ENCODE results near the gene CCDC110.
A peak's percentile ranks its signal among the peaks of the same experiment; 100 is the strongest.

CCDC110 gene

DNA sequence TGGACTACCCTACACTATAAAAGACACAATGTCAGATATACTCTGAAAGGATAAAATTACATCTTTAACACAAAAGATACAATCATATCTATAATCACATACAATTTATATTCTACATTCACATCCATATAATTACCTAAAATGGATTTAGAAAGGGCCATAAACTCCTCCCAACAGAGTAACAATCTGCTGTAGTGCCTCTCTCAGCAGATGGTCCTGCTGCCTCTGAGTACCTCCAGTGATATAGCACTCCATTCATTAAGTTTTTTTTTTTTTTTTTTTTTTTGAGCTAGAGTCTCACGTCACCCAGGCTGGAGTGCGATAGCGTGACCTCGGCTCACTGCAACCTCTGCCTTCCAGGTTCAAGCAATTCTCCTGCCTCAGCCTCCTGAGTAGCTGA is 67.5 kb downstream of the CCDC110 start:
- TF ChIP-seq CTCF (IDR thresholded peaks at IDR 0.05; ENCODE audit: low read depth, low read length, poor library complexity, severe bottlenecking) (no peak), EZH2phosphoT487 (IDR thresholded peaks at IDR 0.05; ENCODE audit: borderline replicate concordance, low read length) (no peak)
- Histone ChIP-seq H4K20me1 (ENCODE audit: control insufficient read depth, insufficient read depth, low read depth, low read length) (no peaks in the 10 kb centered on the region), H3F3A (ENCODE audit: control insufficient read depth, insufficient read depth) (no peaks in the 10 kb centered on the region), H3K9me2 (replicated peaks; ENCODE audit: control insufficient read depth, low read length) (no peaks in the 10 kb centered on the region), H3K4me2 (ENCODE audit: low read length) (no peak overlapping the region), H3K9me3 (ENCODE audit: control insufficient read depth, insufficient read depth, low read length) (no peaks in the 10 kb centered on the region), H3K36me3 (ENCODE audit: control insufficient read depth, low read length) (peaks cover 56% of the 10 kb centered on the region), H3K27me3 (ENCODE audit: control insufficient read depth, low read length) (no peaks in the 10 kb centered on the region), H3K79me2 (ENCODE audit: control insufficient read depth, low read length) (no peaks in the 10 kb centered on the region), H3K27ac (ENCODE audit: low read depth, low read length) (no peak overlapping the region), H3K4me1 (ENCODE audit: control insufficient read depth, low read length) (peaks cover 11% of the 10 kb centered on the region), H3K4me3 (ENCODE audit: low read length) (no peak overlapping the region)

GRCh38 chr4:185399466-185399865 is 72.1 kb downstream of the CCDC110 start:
- Histone ChIP-seq H3K9me2 (replicated peaks; ENCODE audit: control insufficient read depth, low read length) (no peaks in the 10 kb centered on the region), H3K27me3 (ENCODE audit: control insufficient read depth, low read length) (no peaks in the 10 kb centered on the region), H3F3A (ENCODE audit: control insufficient read depth, insufficient read depth) (peaks cover 13% of the 10 kb centered on the region), H3K4me1 (ENCODE audit: control insufficient read depth, low read length) (peaks cover 32% of the 10 kb centered on the region), H3K4me2 (ENCODE audit: low read length) (no peak overlapping the region; the same call in 1 of the 2 replicates), H3K9me3 (ENCODE audit: control insufficient read depth, insufficient read depth, low read length) (no peaks in the 10 kb centered on the region), H3K36me3 (ENCODE audit: control insufficient read depth, low read length) (peaks cover 56% of the 10 kb centered on the region), H3K79me2 (ENCODE audit: control insufficient read depth, low read length) (peaks cover 12% of the 10 kb centered on the region), H3K27ac (ENCODE audit: low read depth, low read length) (no peak overlapping the region), H4K20me1 (ENCODE audit: control insufficient read depth, insufficient read depth, low read depth, low read length) (no peaks in the 10 kb centered on the region), H3K4me3 (ENCODE audit: low read length) (no peak overlapping the region)
- TF ChIP-seq EZH2phosphoT487 (IDR thresholded peaks at IDR 0.05; ENCODE audit: borderline replicate concordance, low read length) (no peak), CTCF (IDR thresholded peaks at IDR 0.05; ENCODE audit: low read depth, low read length, poor library complexity, severe bottlenecking) (no peak)

- peaks cover 39% of the 10 kb centered on the region for H3K4me1 ChIP-seq (ENCODE audit: control insufficient read depth, low read length)
- peaks cover 56% of the 10 kb centered on the region for H3K36me3 ChIP-seq (ENCODE audit: control insufficient read depth, low read length)
- H3K4me3 ChIP-seq (ENCODE audit: low read length): peak overlapping the region; percentile 78; the same call in 1 of the 2 replicates
- no peaks in the 10 kb centered on the region for H3K9me3 ChIP-seq (ENCODE audit: control insufficient read depth, insufficient read depth, low read length)
- TF ChIP-seq EZH2phosphoT487 (IDR thresholded peaks at IDR 0.05; ENCODE audit: borderline replicate concordance, low read length) (no peak), CTCF (IDR thresholded peaks at IDR 0.05; ENCODE audit: low read depth, low read length, poor library complexity, severe bottlenecking) (no peak)
- peaks cover 15% of the 10 kb centered on the region for H3F3A ChIP-seq (ENCODE audit: control insufficient read depth, insufficient read depth)
- peak overlapping the region; percentile 78 for H3K4me2 ChIP-seq (ENCODE audit: low read length)
- no peak overlapping the region for H3K27ac ChIP-seq (ENCODE audit: low read depth, low read length)
- H3K27me3 ChIP-seq (ENCODE audit: control insufficient read depth, low read length): no peaks in the 10 kb centered on the region
- H4K20me1 ChIP-seq (ENCODE audit: control insufficient read depth, insufficient read depth, low read depth, low read length): no peaks in the 10 kb centered on the region
- peaks cover 19% of the 10 kb centered on the region for H3K79me2 ChIP-seq (ENCODE audit: control insufficient read depth, low read length)
- H3K9me2 ChIP-seq (replicated peaks; ENCODE audit: control insufficient read depth, low read length): no peaks in the 10 kb centered on the region
Measured at GRCh38 chr4:185398618-185399017, 72.9 kb downstream of the CCDC110 start.

Measured in DOHH2 (cell line).